ENCODE measurements around the gene CD99L2. TPM values are rescaled to one million over a fixed set of nuclear protein-coding genes. Genes with fewer than 3 reads are reported as not detected.

Gene CD99L2
- total RNA-seq, 6 experiments from 2014 or later = 53.9 to 67.1 (median 56.4) TPM

- Mint-ChIP-seq H3K9me3 (peaks cover 4% of the 10 kb centered on the region; the same call in 1 of the 2 replicates), H3K27me3 (ENCODE audit: insufficient read depth) (no peaks in the 10 kb centered on the region), H3K36me3 (ENCODE audit: low read depth) (peaks cover 9% of the 10 kb centered on the region), H3K4me3 (no peak overlapping the region), H3K27ac (peak overlapping the region; percentile 62), H3K4me1 (ENCODE audit: low read depth) (peaks cover 26% of the 10 kb centered on the region)
- DNase-seq = no peak
- TF ChIP-seq CTCF (IDR thresholded peaks at IDR 0.05) = no peak
These were observed 27.1 kb downstream of the CD99L2 start for GRCh38 chrX:150871341-150871811.

- Mint-ChIP-seq H3K27ac (peak overlapping the region; percentile 62), H3K36me3 (ENCODE audit: low read depth) (peaks cover 2% of the 10 kb centered on the region), H3K4me1 (ENCODE audit: low read depth) (peaks cover 26% of the 10 kb centered on the region), H3K9me3 (peaks cover 2% of the 10 kb centered on the region; the same call in 1 of the 2 replicates), H3K4me3 (no peak overlapping the region), H3K27me3 (ENCODE audit: insufficient read depth) (no peaks in the 10 kb centered on the region)
- TF ChIP-seq CTCF (IDR thresholded peaks at IDR 0.05) = no peak
- no peak for DNase-seq
These were observed 27.8 kb downstream of the CD99L2 start for GRCh38 chrX:150870487-150871340.

- Mint-ChIP-seq H3K27me3 (ENCODE audit: insufficient read depth) (no peaks in the 10 kb centered on the region), H3K9me3 (no peaks in the 10 kb centered on the region), H3K4me3 (no peak overlapping the region), H3K4me1 (ENCODE audit: low read depth) (peaks cover 26% of the 10 kb centered on the region), H3K36me3 (ENCODE audit: low read depth) (no peaks in the 10 kb centered on the region; the same call in 1 of the 2 replicates), H3K27ac (no peak overlapping the region)
- no peak for DNase-seq
- no peak for TF ChIP-seq CTCF (IDR thresholded peaks at IDR 0.05)
These were observed 28.4 kb downstream of the CD99L2 start for GRCh38 chrX:150870029-150870428.

GRCh38 chrX:150869450-150869849 is 29.0 kb downstream of the CD99L2 start:
- Mint-ChIP-seq H3K27me3 (ENCODE audit: insufficient read depth) (no peaks in the 10 kb centered on the region), H3K9me3 (no peaks in the 10 kb centered on the region), H3K27ac (no peak overlapping the region; the same call in 1 of the 2 replicates), H3K36me3 (ENCODE audit: low read depth) (no peaks in the 10 kb centered on the region; the same call in 1 of the 2 replicates), H3K4me1 (ENCODE audit: low read depth) (peaks cover 26% of the 10 kb centered on the region), H3K4me3 (no peak overlapping the region)
- no peak for TF ChIP-seq CTCF (IDR thresholded peaks at IDR 0.05)
- no peak for DNase-seq

GRCh38 chrX:150868625-150869024 is 29.8 kb downstream of the CD99L2 start:
- Mint-ChIP-seq H3K4me3 (no peak overlapping the region), H3K9me3 (no peaks in the 10 kb centered on the region)

More at GRCh38 chrX:150868625-150869024, 29.8 kb downstream of the CD99L2 start:
- no peaks in the 10 kb centered on the region; the same call in 1 of the 2 replicates for H3K36me3 Mint-ChIP-seq (ENCODE audit: low read depth)
- H3K27ac Mint-ChIP-seq = no peak overlapping the region
- H3K27me3 Mint-ChIP-seq (ENCODE audit: insufficient read depth) = no peaks in the 10 kb centered on the region
- peaks cover 21% of the 10 kb centered on the region for H3K4me1 Mint-ChIP-seq (ENCODE audit: low read depth)
- no peak for TF ChIP-seq CTCF (IDR thresholded peaks at IDR 0.05)
- no peak for DNase-seq

Measured in HFFc6 (cell line).